ENCODE results near the gene FEZF2. TPM values are rescaled to one million over a fixed set of nuclear protein-coding genes. Genes with fewer than 3 reads are reported as not detected.

FEZF2 gene
- total RNA-seq, 1 donor from 2014 or later, result not detected

DNA sequence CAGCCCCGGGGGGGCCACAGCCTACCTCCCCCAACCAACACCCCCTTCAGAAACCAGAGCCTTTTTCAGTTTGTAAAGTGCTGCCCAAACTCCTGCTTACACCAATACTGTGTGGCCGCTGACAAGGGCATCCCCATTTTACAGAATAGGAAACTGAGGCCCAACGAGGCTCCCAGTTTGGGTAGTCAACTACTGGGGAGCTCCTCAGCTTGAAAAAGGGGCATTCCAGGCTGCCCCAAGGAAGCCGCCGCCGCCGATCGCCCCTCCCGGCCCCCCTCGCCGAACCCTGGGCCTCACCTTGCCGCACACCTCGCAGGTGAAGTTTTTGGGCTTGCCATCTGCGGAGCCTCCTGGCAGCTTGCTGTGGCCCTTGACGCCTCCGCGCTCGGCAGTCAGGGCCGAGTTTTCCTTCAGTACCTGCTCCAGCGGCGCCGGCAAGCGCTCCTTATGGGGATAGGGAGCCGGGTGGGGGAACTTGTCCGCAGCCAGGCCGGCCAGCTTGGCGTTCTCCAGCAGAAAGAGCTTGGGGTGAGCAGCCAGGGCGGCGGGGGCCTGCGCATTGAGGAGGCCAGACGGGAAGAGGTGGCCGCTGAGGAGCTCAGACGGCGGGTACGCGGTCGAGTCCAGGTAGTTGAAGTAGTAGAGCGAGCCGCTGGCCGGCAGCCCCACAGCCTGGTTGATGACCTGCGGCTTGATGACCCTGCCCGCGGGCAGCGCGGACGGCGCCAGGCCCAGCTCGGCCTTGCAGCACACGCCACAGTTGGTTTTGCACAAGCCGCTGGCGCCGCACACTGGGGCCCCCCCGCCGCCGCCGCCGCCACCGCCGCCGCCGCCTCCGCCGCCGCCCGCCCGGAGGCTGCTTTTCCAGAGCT is 1.4 kb downstream of the FEZF2 start:
- no peak for ATAC-seq

DNA sequence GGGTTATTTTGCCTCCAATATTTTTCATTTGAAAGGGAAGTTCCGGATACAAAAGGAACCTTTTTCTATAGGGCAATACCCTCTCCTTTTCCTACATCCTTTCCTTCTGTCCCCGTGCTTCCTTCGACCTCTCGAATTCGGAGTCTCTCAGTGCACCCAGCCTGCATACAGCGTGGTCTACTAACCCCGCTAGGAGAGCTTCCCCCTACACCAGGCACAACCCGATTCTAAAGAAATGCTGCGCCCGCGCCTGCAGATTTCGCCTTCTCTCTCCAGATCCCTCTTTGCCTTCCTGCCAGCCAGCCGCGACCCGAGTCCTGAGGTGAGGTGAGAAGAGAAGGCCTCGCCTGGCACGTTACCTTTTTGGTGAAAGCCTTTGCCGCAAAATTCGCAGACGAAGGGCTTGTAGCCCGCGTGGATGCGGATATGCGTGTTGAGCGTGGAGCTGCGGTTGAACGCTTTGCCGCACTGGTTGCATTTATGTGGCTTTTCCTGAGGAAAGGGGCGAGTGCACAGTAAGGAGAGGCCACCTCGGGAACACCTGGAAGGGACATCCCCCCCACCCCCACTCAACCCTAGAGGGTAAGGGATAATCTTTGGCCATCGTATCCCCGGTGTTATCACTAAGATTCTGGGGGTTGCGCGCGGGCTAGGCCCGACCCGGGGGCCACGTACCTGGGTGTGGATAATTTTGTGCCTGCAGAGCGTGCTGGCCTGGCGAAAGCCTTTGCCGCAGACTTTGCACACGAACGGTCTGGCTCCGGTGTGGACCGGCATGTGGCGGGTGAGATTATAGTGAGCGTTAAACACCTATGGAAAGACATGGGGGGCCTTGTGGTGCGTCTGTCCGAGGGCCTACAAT is 2.3 kb downstream of the FEZF2 start:
- ATAC-seq, result no peak

DNA sequence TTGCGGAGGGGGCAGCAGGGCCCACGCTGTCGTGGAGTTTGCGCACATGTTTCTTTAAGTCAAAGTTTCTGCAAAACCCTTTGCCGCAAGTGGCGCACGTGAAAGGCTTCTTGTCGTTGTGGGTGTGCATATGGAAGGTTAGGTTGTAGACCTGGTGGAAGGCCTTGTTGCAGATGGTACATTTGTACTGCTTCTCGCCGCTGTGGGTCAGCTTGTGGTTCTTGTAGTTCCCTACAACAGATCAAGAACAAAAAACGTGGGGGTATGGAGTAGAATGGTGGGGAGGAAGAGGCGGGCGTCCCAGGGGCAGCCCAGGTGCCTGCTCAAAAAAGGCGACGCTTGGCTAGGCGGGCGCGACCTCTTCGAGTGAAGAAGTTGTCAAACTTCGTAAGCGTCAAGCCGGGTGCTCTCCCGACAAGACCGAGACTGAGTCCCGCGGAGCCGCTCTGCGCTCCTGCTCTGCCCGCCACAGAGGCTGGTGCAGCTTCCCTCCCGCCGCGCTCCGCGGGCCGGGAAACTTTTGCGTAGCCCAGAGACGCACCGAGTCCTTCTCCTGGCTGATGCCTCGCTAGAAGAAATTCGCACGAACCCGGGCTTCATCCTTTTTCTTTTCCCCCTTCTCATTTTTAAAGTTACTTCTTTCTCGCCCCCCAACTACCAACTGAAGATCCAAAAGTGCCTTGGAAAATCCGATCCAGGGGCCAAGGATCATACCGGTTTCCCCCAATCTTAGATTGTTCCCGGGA is 3.1 kb downstream of the FEZF2 start:
- ATAC-seq, result no peak

DNA sequence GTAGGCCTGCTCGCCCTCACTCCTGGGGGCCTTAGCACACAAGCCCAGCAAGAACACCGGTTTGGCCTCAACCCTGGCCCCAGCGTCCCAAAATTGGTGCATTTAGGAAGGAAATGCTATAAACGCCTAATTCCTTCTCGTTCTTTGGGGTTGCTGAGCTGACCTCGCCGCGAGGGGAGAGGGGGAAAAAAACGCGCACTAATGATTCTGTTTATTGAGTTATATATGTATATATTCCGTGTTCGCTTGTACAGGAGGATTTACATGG is 3.9 kb downstream of the FEZF2 start:
- no peak for ATAC-seq

DNA sequence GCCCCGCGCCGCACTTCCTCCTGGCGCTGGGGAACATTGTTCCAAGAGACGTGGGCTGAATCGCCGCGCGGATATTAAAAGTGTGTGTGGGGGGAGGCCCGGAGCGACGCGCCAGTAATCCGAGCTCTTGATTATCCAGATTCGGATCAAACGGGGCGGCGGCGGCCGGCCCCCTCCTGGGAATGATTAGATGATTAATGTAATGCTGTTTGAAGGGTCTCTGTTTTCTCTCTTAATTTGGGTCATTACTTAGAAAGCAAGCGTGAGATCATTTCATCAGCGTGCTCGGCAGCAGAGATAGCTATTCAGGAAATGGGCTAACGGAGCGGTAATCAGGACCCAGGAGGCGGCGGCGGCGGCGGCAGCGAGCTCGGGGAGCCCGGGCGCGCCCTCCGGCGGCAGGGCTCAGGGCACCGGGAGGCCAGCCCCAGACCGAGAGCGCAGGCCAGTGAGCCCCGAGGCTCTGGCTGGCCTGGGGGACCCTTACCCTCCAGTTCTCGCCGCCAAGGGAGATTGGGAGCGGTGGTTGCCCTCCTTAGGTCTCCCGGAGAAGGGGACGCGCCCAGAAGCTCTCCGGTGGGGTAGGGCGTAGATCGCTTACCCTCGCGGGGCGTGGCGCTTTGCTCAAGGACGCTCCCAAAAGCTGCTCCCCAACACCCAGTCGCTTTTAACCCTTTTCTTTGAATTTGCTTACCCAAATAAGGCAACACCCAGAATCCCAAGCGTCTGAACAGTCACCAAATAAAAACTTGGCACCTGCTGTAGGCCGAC is 4.5 kb downstream of the FEZF2 start:
- no peak for ATAC-seq

DNA sequence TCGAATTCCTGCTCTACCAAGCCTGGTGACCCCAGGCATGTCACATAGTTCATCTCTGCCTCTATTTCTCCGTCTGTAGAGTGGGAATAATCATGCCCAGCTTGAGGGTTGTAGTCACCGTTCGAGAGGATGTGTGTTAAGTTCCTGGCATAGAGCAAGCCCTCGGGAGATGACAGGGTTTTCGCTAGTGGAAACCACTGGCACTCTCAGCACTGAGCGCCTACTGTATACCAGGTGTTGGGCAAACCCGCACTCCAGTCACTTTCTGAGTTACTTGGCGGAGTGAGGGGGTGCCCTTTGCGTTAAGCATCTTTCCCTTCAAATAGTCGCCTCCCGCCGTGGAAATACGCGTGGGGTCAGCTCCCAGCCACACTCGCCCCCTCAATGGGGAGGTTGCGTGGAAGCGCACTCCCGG is 5.1 kb downstream of the FEZF2 start:
- ATAC-seq, result no peak

DNA sequence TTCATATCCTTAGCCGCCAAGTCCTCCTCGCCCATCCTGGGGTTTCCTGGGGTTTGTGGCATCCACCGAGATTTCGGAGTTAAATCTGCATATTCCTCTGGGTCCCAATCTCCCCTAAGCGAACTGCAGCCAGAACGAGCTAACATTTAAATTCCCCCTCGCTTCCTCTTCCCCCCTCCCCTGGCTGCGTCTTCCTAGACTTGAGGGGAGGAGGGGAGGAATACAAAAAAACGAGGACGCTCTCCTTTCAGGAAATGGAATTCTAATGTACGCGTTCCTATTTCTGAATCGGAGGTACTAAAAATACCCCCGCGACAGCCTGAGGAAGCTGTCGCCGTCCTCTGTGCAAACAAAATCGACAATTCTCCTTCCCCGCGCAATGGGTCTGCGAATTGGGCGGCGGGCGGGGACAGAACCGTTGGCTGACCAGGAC is 5.6 kb downstream of the FEZF2 start:
- ATAC-seq, result no peak

DNA sequence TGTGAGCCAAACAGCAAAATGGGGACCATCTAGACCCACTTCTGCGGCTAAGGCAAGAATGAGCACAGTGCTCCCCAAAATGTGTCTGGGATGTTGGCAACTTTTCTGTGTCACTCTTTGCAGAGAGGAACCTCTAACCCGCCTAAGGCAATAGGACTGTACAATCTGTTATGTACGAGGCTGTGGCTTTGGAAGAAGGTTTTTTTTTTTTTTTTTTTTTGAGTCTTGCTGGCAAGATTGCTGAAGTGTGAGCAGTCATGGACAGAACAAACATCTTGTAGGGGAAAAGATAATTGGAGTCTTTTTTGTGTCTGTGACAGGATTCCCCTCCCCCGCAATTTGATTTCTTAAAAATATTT is 7.2 kb downstream of the FEZF2 start:
- ATAC-seq, result no peak

DNA sequence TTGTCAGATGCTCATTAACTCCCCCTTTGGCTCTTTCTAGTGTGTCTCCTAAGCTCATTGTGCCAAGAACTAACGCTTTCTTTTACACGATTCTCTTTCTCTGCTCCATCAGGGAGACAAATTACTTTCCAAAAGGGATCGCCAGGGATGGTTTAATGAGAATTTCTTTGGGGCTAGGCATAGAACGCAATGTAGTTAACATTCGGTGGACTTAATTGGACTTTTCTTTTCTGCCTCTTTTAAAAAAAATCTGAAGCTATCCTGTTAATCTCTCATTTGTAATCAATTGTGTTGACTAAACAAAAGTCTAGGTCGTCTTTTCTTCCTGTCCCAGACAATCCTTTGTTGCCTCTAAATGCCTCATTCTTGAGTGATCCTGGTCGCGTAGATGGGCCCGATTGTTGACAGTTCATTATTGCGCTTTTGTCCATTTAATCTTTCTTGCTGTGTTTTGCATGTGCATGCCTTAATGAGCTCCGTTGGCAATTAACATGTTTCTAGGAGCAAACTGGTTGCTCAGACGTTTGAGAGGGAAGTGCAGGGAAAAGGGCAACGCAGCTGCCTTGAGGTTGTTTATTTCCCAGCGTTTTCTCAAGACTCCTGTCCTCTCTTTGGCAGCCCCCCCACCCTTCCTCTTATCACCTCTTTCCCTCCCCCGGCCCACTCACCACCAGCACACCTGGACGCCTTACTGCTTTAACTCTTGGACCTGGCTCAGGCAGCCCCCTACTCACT is 7.8 kb downstream of the FEZF2 start:
- no peak for ATAC-seq

DNA sequence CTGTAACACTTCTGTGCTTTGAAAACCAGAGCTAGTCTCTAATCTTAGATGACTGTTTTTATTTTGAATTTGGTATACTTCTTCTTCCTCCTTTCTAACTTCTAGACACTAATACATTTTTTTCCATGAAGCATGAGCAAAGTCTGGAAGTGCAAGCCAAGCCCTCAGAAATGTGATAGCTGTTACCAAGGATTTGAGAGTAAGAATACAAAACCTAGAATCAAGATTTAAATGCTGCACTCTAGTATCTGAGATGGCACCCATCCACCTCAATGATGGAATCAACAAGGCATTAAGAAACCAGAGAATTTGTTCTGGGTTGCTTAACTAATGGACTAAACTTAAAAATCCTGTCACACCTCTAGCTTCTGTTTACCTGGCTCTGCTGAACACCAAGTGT is 9.2 kb downstream of the FEZF2 start:
- ATAC-seq, result no peak

DNA sequence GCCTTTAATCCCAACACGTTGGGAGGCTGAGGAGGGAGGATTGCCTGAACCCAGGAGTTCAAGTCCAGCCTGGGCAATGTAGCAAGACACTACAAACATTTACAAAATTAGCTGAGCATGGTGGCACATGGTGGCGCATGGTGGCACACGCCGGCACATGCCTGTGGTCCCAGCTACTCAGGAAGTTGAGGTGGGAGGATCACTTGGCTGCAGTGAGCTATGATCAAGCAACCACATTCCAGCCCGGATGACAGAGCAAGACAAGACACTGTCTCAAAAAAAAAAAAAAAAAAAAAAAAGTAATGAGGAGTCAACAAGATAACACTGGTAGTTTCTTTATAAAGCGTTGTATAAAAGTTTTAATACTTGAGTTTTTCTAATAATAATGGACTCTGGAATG is 10.1 kb downstream of the FEZF2 start:
- ATAC-seq, result no peak

DNA sequence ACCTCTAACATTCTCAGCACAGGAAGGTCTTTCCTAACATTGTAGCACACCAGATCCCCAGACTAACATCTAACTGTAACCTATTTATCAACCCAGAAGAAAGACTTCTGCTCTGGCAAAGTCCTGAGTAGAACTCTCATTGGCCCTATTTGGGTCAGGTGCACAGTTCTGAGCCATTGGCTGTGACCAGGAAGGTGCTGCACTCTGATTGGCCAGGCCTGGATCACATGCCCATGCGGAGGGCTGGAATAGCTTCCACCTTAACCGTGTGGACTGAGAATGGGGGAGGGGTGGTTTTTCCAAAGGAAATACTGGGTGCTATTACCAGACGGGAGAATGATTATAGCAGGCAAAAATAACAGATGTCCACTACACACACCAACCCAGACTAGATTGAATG is 11.5 kb downstream of the FEZF2 start:
- no peak for ATAC-seq

DNA sequence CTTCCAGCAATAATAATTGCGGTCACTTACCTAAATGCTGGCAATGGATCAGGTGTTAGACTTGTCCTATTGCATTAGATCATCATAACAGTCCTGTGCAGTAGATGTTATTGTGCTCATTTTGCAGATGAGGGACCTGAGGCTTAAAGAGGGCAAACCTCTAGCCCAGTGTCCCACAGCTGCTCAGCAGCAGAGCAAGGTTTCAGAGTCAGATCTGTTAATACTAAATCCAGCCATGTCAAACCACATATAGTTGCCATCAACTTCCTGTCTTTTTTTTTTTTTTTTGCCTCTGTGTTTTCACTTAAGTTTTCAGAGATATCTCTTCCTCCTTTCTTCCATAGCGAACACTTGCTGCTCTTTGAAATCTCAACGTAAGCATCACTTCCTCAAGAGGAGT is 12.1 kb downstream of the FEZF2 start:
- ATAC-seq, result no peak

DNA sequence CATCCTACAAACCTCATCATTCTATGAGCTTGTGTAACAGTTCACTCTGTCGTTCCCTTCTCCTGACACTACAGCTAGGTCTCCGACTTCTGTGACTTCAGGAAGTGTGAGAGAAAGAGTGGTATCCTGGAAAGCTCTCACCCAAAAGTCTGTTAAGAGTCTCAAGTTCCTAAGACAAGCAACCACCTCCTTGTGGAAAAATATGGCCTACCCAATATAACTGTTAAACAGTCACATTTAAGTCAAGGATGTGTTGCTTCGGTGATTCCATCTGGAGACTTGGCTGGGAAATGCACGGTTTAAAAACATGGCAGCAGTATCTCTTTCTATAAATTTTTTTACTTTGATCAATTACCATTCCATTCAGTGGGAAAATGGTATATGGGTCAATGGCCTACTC is 13.8 kb downstream of the FEZF2 start:
- ATAC-seq, result no peak

DNA sequence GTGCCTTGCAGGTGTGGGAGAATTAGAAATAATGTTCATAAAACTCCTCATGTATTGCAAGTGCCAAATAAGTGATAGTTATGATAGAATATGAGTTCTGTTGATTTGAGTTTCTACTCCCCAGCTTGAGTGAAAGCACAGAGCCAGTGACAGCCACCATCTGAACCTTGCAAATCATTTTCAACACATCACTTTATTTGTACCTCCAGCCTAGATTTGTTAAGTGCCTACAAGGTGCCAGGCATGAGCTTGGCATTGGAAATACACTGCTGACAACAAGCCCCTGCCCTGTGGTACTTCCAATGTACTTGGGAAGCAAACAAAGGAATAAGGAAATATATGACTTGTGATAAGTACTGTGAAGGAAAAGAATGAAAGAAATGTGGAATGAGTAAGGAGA is 17.0 kb downstream of the FEZF2 start:
- no peak for ATAC-seq

DNA sequence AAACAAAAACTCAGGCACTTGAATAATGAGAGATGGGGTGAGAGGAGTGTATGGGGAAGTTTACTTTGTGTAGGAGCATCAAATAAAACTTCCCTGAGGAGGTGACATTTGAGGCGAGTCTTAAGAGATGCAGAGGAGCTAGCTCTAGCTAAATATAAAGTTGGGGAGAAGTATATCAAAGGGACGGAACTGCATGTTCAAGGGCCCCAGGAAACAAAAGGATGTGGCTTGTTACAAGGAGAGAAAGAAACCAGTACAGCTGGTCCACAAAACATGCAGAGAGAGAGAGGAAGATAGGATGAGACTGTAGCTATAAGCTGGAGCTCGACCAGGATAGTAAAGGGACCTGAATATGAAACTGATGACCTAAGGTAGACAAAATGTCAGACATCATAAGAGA is 17.6 kb downstream of the FEZF2 start:
- no peak for ATAC-seq

DNA sequence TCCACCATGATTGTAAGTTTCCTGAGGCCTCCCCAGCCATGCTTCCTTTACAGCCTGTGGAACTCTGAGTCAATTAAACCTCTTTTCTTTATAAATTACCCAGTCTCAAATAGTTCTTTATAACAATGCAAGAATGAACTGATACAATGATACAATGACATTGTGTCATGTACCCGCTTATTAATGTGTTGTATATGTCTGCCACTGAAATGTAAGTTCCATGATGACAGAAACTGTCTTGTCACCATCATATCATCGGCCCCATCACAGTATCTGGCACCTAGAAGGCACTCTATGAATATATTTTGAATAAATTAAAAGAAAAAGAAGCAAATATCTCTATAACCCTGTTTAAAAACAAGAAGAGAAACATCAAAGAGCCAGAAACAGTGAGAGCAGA is 29.6 kb downstream of the FEZF2 start:
- ATAC-seq, result no peak

DNA sequence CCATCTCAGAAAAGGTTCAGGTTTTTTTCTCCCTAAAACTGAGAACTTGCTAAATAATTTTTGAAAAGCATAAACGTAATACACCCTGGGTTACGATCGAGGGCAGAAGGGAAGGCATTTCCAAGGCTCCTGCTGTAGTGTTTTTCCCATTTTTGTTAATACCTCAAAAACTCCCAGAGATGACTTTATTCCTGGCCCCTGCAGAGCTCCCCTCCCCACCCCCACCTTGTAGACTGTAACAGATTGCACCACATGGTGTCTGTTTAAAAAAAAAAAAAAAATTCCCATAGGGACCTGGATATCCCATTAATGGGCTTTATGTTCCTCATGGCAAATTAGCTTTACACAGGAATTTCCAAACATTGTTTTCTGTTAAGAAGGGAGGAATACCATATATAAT is 38.2 kb downstream of the FEZF2 start:
- ATAC-seq, result no peak

DNA sequence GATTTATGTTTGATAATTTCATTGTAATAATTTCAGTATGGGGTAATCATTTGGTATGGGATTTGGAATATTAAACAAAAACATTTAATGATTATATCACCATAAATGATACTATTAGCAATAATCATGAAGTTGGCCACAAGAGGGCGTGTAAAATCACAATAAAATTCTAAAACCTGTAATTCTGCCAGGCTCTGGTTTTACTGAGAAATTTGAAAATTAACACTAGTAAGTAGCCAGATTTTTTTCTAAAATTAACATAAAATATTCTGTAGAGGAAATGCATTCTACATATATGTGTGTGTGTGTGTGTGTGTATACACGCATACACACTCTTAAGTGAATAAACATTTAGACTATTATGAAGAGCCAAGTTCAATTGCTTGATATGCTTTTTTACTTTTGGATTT is 40.5 kb downstream of the FEZF2 start:
- no peak for ATAC-seq

DNA sequence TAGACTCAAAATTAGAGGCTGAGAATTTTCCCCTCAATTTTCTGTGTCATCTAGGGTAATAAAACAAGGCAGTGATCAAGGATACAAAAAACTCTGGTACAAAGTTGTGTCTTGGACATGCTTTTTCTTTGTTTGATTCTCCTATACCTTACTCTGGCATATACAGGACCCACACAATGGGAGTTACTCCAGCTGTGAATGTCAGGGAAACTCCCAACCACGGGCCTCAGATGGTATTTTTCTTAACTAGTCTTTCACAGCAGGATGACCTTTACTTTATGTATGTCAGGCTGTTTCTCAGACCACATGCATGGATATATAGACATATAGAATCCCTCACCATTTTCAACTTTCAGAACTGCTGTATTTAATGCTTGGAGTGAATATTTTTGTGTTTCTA is 41.3 kb downstream of the FEZF2 start:
- ATAC-seq, result no peak

DNA sequence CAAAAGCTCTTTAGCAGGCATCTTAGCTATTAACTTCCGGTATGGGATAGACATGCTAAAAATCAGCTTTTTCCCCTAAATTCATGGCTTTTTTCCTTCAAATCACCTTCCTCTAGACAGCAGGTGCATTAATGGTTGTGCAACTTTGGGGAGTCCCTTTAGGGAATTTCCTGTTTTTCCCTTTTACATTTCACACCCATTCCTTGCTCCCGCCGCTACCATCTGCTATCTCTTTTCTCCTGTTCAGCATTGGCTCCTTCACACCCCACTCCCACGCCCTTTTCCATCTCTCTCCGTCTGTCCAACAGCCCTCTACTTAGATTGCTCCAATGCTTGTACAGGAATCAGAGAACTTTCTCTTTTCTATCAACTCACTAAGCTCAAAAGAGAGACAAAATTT is 43.4 kb downstream of the FEZF2 start:
- no peak for ATAC-seq

DNA sequence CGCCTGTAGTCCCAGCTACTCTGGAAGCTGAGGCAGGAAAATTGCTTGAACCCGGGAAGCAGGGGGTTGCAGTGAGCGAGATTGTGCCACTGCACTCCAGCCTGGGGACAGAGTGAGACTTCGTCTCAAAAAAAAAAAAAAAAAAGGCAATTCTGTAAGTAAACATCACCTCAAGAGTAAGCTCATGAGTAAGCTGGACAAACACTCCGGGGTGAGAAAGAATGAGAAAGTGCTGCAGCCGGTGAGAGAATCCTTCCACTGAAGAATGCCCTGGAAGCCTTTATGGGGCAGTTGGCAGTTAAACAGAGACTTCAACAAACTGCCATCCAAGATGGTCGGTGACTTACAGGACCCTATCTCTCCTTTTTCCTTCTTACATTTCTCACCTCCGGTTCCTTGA is 47.5 kb downstream of the FEZF2 start:
- ATAC-seq, result no peak
